Mesenchymal stem cell (in vitro differentiated cells and primary cell): ENCODE results near the gene PRRX2.

Experiments
- DNase-seq: peaks from one replicate; pipeline ENCODE4 v3.0.0-alpha.2; 2013
- H2AFZ ChIP-seq: one replicate; pipeline ENCODE4 v1.6.1; 2013; ENCODE audit warnings: low read depth, mild to moderate bottlenecking, control low read depth, inconsistent platforms, low read length, moderate library complexity
- H2AK5ac ChIP-seq: 2 replicates; pipeline ENCODE4 v1.6.1; 2013; ENCODE audit warnings: low read length, moderate library complexity, mild to moderate bottlenecking, inconsistent platforms; ENCODE audit not compliant: severe bottlenecking
- H2BK120ac ChIP-seq: one replicate; pipeline ENCODE4 v1.6.1; 2013; ENCODE audit warnings: low read depth, mild to moderate bottlenecking, inconsistent platforms, low read length, moderate library complexity
- H2BK12ac ChIP-seq, 2 experiments: one replicate each; pipeline ENCODE4 v1.6.1; 2013; ENCODE audit warnings: inconsistent platforms in 2 of 2, low read length in 2 of 2, mild to moderate bottlenecking in 2 of 2, moderate library complexity in 2 of 2, control low read depth in 1 of 2
- H2BK15ac ChIP-seq: one replicate; pipeline ENCODE4 v1.6.1; 2013; ENCODE audit warnings: mild to moderate bottlenecking, low read depth, inconsistent platforms; ENCODE audit not compliant: poor library complexity, severe bottlenecking
- H2BK5ac ChIP-seq: 2 replicates; pipeline ENCODE4 v1.6.1; 2013; ENCODE audit warnings: low read depth, mild to moderate bottlenecking, low read length, control low read depth, inconsistent platforms; ENCODE audit not compliant: poor library complexity, severe bottlenecking
- H3K14ac ChIP-seq, 2 experiments: one replicate each; pipeline ENCODE4 v1.6.1; 2013; ENCODE audit warnings: inconsistent platforms in 2 of 2, low read length in 2 of 2, control low read depth in 1 of 2, mild to moderate bottlenecking in 1 of 2, moderate library complexity in 1 of 2
- H3K18ac ChIP-seq, 2 experiments: one replicate each; pipeline ENCODE4 v1.6.1; 2013; ENCODE audit warnings: inconsistent platforms in 2 of 2, low read length in 2 of 2, control low read depth in 1 of 2, low read depth in 1 of 2, mild to moderate bottlenecking in 1 of 2
- H3K23ac ChIP-seq, 2 experiments: one replicate each; pipeline ENCODE4 v1.6.1; 2013; ENCODE audit warnings: inconsistent platforms in 2 of 2, low read length in 2 of 2, mild to moderate bottlenecking in 2 of 2, moderate library complexity in 2 of 2, control low read depth in 1 of 2
- H3K27ac ChIP-seq: 2 replicates; pipeline ENCODE4 v1.5.1; 2013; ENCODE audit warnings: mild to moderate bottlenecking, moderate library complexity, low read length, control low read depth, inconsistent platforms; ENCODE audit not compliant: poor library complexity, severe bottlenecking
- H3K27me3 ChIP-seq, 2 experiments: 2 replicates each; pipeline versions ENCODE4 v1.6.1 to v1.7.0; 2013; ENCODE audit warnings: low read length in 2 of 2, mild to moderate bottlenecking in 2 of 2, moderate library complexity in 2 of 2, control low read depth in 1 of 2, inconsistent platforms in 1 of 2; ENCODE audit not compliant: control insufficient read depth in 1 of 2, insufficient read depth in 1 of 2
- H3K36me3 ChIP-seq, 2 experiments: 2 replicates each; pipeline versions ENCODE4 v1.6.1 to v1.7.0; 2013; ENCODE audit warnings: low read length in 2 of 2, control low read depth in 1 of 2, inconsistent platforms in 1 of 2, low read depth in 1 of 2, mild to moderate bottlenecking in 1 of 2; ENCODE audit not compliant: insufficient read depth in 2 of 2, control insufficient read depth in 1 of 2
- H3K4ac ChIP-seq, 2 experiments: one replicate each; pipeline ENCODE4 v1.6.1; 2013; ENCODE audit warnings: inconsistent platforms in 2 of 2, low read length in 2 of 2, mild to moderate bottlenecking in 2 of 2, moderate library complexity in 2 of 2, control low read depth in 1 of 2, low read depth in 1 of 2
- H3K4me1 ChIP-seq: 2 replicates; pipeline ENCODE4 v1.6.1; 2013; ENCODE audit warnings: low read depth, low read length, control low read depth; ENCODE audit not compliant: control insufficient read depth, insufficient read depth
- H3K4me2 ChIP-seq: 2 replicates; pipeline ENCODE4 v1.6.1; 2013; ENCODE audit warnings: low read length, mild to moderate bottlenecking, inconsistent platforms; ENCODE audit not compliant: poor library complexity, severe bottlenecking
- H3K4me3 ChIP-seq, 2 experiments: 2 replicates each; pipeline versions ENCODE4 v1.5.1 to v1.7.0; 2013; ENCODE audit warnings: low read length in 2 of 2, mild to moderate bottlenecking in 2 of 2, control low read depth in 1 of 2, low read depth in 1 of 2; ENCODE audit not compliant: insufficient read depth in 1 of 2
- H3K79me1 ChIP-seq: replicated peaks from 2 replicates; pipeline ENCODE4 v1.6.1; 2013; ENCODE audit warnings: mild to moderate bottlenecking, control low read depth, low read length, inconsistent platforms; ENCODE audit not compliant: poor library complexity, severe bottlenecking
- H3K9ac ChIP-seq: 2 replicates; pipeline ENCODE4 v1.7.0; 2013; ENCODE audit warnings: mild to moderate bottlenecking, low read length, moderate library complexity
- H3K9me3 ChIP-seq: 2 replicates; pipeline ENCODE4 v1.7.0; 2013; ENCODE audit warnings: mild to moderate bottlenecking, low read length; ENCODE audit not compliant: control insufficient read depth
- H4K8ac ChIP-seq: one replicate; pipeline ENCODE4 v1.6.1; 2013; ENCODE audit warnings: inconsistent platforms, mild to moderate bottlenecking, low read length, moderate library complexity
- H4K91ac ChIP-seq: one replicate; pipeline ENCODE4 v1.6.1; 2013; ENCODE audit warnings: mild to moderate bottlenecking, low read length, inconsistent platforms
- WGBS: methylation state at CpG from one replicate; pipeline ENCODE4 v1.1.7; 2013; ENCODE audit warnings: mixed read lengths; 5-methylcytosine and 5-hydroxymethylcytosine counted together

PRRX2 gene

GRCh38 chr9:129695870-129696269 lies 30.4 kb downstream of the PRRX2 start:
- Histone ChIP-seq H2BK15ac (no peak overlapping the region), H4K8ac (no peak overlapping the region), H2BK12ac (no peak overlapping the region), H4K91ac (no peak overlapping the region), H3K27me3 (peaks cover 0 to 59% of the 10 kb centered on the region in 2 experiments), H3K4me3 (no peak overlapping the region), H2BK5ac (no peak overlapping the region), H3K79me1 (no peaks in the 10 kb centered on the region), H2AFZ (no peak overlapping the region), H3K23ac (no peak overlapping the region), H3K9me3 (no peaks in the 10 kb centered on the region), H3K18ac (no peak overlapping the region), H2AK5ac (no peak overlapping the region), H3K9ac (peak overlapping the region; percentile 8), H2BK120ac (no peak overlapping the region), H3K4me2 (no peak overlapping the region), H3K4me1 (peaks cover 13% of the 10 kb centered on the region), H3K4ac (no peak overlapping the region), H3K14ac (no peak overlapping the region), H3K27ac (no peak overlapping the region), H3K36me3 (peaks cover 0 to 4% of the 10 kb centered on the region in 2 experiments)
- DNase-seq: no peak
- WGBS: 83% methylated on average over 3 of the region's 3 CpGs

- Histone ChIP-seq H2AK5ac (no peak overlapping the region), H3K14ac (peak overlapping the region in 1 of 2 experiments; percentile 90), H2BK120ac (peak overlapping the region; percentile 94), H3K9me3 (no peaks in the 10 kb centered on the region), H4K91ac (peak overlapping the region; percentile 93), H3K23ac (no peak overlapping the region), H2BK15ac (peak overlapping the region; percentile 92), H3K27me3 (peaks cover 0 to 65% of the 10 kb centered on the region in 2 experiments), H3K4me2 (peak overlapping the region; percentile 79), H3K4me3 (peak overlapping the region; percentile 45 to 69), H4K8ac (peak overlapping the region; percentile 98), H3K79me1 (no peaks in the 10 kb centered on the region), H3K27ac (no peak overlapping the region), H2AFZ (peak overlapping the region; percentile 62), H3K4me1 (peaks cover 13% of the 10 kb centered on the region), H3K9ac (peak overlapping the region; percentile 97), H2BK12ac (peak overlapping the region; percentile 88 to 92), H3K36me3 (peaks cover 0 to 12% of the 10 kb centered on the region in 2 experiments), H3K4ac (peak overlapping the region; percentile 70 to 89), H2BK5ac (no peak overlapping the region), H3K18ac (peak overlapping the region; percentile 73 to 91)
- WGBS: 9% methylated on average over 53 of the region's 71 CpGs
- peak; percentile 84 for DNase-seq
These were observed 31.7 kb downstream of the PRRX2 start for GRCh38 chr9:129696944-129697655.

- no peak overlapping the region for H3K23ac ChIP-seq
- no peaks in the 10 kb centered on the region for H3K79me1 ChIP-seq
- no peaks in the 10 kb centered on the region for H3K9me3 ChIP-seq
- peaks cover 0 to 68% of the 10 kb centered on the region in 2 experiments for H3K27me3 ChIP-seq
- peak overlapping the region; percentile 45 to 69 for H3K4me3 ChIP-seq
- peak overlapping the region; percentile 94 for H2BK120ac ChIP-seq
- H2BK15ac ChIP-seq: peak overlapping the region; percentile 73
- DNase-seq: peak; percentile 54
- H3K9ac ChIP-seq: peak overlapping the region; percentile 97
- H3K27ac ChIP-seq: no peak overlapping the region
- peak overlapping the region in 1 of 2 experiments; percentile 12 for H2BK12ac ChIP-seq
- H2AFZ ChIP-seq: peak overlapping the region; percentile 62
- H2AK5ac ChIP-seq: no peak overlapping the region
- 17% methylated on average over 21 of the region's 25 CpGs for WGBS
- peak overlapping the region; percentile 98 for H4K8ac ChIP-seq
- H3K4me1 ChIP-seq: peaks cover 16% of the 10 kb centered on the region
- peaks cover 0 to 9% of the 10 kb centered on the region in 2 experiments for H3K36me3 ChIP-seq
- H4K91ac ChIP-seq: peak overlapping the region; percentile 93
- peak overlapping the region; percentile 73 to 91 for H3K18ac ChIP-seq
- no peak overlapping the region for H2BK5ac ChIP-seq
- peak overlapping the region; percentile 79 for H3K4me2 ChIP-seq
- peak overlapping the region in 1 of 2 experiments; percentile 79 for H3K14ac ChIP-seq
- peak overlapping the region; percentile 61 to 89 for H3K4ac ChIP-seq
These were observed 32.3 kb downstream of the PRRX2 start for GRCh38 chr9:129697656-129698253.

GRCh38 chr9:129698254-129698757 lies 32.9 kb downstream of the PRRX2 start:
- no peak overlapping the region for H3K23ac ChIP-seq
- H3K4me2 ChIP-seq: no peak overlapping the region
- no peaks in the 10 kb centered on the region for H3K9me3 ChIP-seq
- no peak overlapping the region for H3K27ac ChIP-seq
- H3K4ac ChIP-seq: peak overlapping the region; percentile 46 to 50
- no peak overlapping the region for H2AK5ac ChIP-seq
- H2BK15ac ChIP-seq: peak overlapping the region; percentile 77
- peak overlapping the region; percentile 97 for H3K9ac ChIP-seq
- WGBS: 85% methylated on average over 11 of the region's 17 CpGs
- H3K4me1 ChIP-seq: peaks cover 16% of the 10 kb centered on the region
- H2BK5ac ChIP-seq: no peak overlapping the region
- no peaks in the 10 kb centered on the region for H3K79me1 ChIP-seq
- no peak for DNase-seq
- no peak overlapping the region for H2AFZ ChIP-seq
- peaks cover 0 to 9% of the 10 kb centered on the region in 2 experiments for H3K36me3 ChIP-seq
- H3K27me3 ChIP-seq: peaks cover 0 to 74% of the 10 kb centered on the region in 2 experiments
- peak overlapping the region; percentile 5 for H4K8ac ChIP-seq
- H3K14ac ChIP-seq: no peak overlapping the region
- H3K4me3 ChIP-seq: peak overlapping the region in 1 of 2 experiments; percentile 72
- H4K91ac ChIP-seq: peak overlapping the region; percentile 14
- peak overlapping the region; percentile 94 for H2BK120ac ChIP-seq
- H3K18ac ChIP-seq: peak overlapping the region in 1 of 2 experiments; percentile 5
- peak overlapping the region; percentile 49 to 52 for H2BK12ac ChIP-seq
